Measurements from ENCODE around the gene RPL37. TPM values are rescaled to one million over a fixed set of nuclear protein-coding genes. Genes with fewer than 3 reads are reported as not detected.

The RPL37 gene
- polyA plus RNA-seq, 1 donor (not counting 4 experiments of a cell fraction or from before 2014, with no cell fraction given): 3,448 TPM

DNA sequence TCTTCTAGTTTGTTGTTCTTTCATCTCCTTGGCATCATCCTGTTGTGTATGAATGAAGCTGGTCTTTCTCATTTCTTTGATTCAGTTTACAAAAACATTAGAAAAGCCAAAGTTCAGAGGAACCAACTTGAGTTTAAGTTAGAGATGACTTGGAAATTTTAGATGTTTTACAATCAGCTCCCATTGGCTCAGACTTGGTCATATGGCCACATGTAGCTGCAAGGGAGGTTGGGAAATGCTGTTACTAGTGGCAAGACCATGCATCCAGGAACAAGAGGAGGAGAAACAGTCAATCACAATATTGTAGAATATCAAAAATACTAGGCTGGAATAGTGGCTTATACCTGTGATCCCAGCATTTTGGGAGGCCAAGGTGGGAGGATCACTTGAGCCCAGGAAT, 25.7 kb upstream of the RPL37 start:
- H4K20me1 ChIP-seq (ENCODE audit: control insufficient read depth, extremely low read depth, insufficient read depth, low read length): no peaks in the 10 kb centered on the region
- H3K4me3 ChIP-seq (ENCODE audit: control insufficient read depth in 2 of 3, extremely low read depth in 1 of 3, insufficient read depth in 2 of 3, low read depth in 1 of 3, low read length in 3 of 3): no peak overlapping the region
- no peak overlapping the region for H2AFZ ChIP-seq (ENCODE audit: control insufficient read depth, low read length)
- no peak overlapping the region for H3K27ac ChIP-seq (ENCODE audit: control insufficient read depth, insufficient read depth, low read length)
- FAIRE-seq (no peak), DNase-seq (ENCODE audit: low read depth, low spot score) (no peak)
- H3K9ac ChIP-seq (ENCODE audit: control insufficient read depth, extremely low read depth, insufficient read depth, low read length): no peak overlapping the region
- no peak overlapping the region for H3K4me2 ChIP-seq (ENCODE audit: control insufficient read depth, extremely low read depth, insufficient read depth, low read depth, low read length)
- no peaks in the 10 kb centered on the region for H3K27me3 ChIP-seq (ENCODE audit: control insufficient read depth, extremely low read depth, insufficient read depth, low read length)
- dilution Hi-C loops (cut with MboI; ENCODE audit: extremely low pct_ligation_motif_present, low sequenced_read_pairs): no loop called here
- no peaks in the 10 kb centered on the region for H3K9me1 ChIP-seq (ENCODE audit: control insufficient read depth, extremely low read depth, insufficient read depth, low read length)
- H3K9me3 ChIP-seq (ENCODE audit: control insufficient read depth, low read depth, low read length): no peaks in the 10 kb centered on the region
- no peaks in the 10 kb centered on the region for H3K79me2 ChIP-seq (ENCODE audit: control insufficient read depth, insufficient read depth, low read length)
- H3K36me3 ChIP-seq (ENCODE audit: control insufficient read depth in 2 of 2, extremely low read depth in 1 of 2, insufficient read depth in 2 of 2, low read length in 2 of 2): no peaks in the 10 kb centered on the region
- no peaks in the 10 kb centered on the region for H3K4me1 ChIP-seq (ENCODE audit: control insufficient read depth, extremely low read depth, insufficient read depth, low read length)
- no peak for TF ChIP-seq EZH2 (IDR thresholded peaks at IDR 0.05; ENCODE audit: low read length)
- TF ChIP-seq, protein P1, sequence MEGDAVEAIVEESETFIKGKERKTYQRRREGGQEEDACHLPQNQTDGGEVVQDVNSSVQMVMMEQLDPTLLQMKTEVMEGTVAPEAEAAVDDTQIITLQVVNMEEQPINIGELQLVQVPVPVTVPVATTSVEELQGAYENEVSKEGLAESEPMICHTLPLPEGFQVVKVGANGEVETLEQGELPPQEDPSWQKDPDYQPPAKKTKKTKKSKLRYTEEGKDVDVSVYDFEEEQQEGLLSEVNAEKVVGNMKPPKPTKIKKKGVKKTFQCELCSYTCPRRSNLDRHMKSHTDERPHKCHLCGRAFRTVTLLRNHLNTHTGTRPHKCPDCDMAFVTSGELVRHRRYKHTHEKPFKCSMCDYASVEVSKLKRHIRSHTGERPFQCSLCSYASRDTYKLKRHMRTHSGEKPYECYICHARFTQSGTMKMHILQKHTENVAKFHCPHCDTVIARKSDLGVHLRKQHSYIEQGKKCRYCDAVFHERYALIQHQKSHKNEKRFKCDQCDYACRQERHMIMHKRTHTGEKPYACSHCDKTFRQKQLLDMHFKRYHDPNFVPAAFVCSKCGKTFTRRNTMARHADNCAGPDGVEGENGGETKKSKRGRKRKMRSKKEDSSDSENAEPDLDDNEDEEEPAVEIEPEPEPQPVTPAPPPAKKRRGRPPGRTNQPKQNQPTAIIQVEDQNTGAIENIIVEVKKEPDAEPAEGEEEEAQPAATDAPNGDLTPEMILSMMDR (optimal IDR thresholded peaks at IDR 0.05 in 1 of 3, IDR thresholded peaks at IDR 0.05 in 1 of 3, conservative IDR thresholded peaks at IDR 0.05 in 1 of 3; ENCODE audit: extremely low read depth in 1 of 3, insufficient read depth in 2 of 3, low read length in 3 of 3): no peak

DNA sequence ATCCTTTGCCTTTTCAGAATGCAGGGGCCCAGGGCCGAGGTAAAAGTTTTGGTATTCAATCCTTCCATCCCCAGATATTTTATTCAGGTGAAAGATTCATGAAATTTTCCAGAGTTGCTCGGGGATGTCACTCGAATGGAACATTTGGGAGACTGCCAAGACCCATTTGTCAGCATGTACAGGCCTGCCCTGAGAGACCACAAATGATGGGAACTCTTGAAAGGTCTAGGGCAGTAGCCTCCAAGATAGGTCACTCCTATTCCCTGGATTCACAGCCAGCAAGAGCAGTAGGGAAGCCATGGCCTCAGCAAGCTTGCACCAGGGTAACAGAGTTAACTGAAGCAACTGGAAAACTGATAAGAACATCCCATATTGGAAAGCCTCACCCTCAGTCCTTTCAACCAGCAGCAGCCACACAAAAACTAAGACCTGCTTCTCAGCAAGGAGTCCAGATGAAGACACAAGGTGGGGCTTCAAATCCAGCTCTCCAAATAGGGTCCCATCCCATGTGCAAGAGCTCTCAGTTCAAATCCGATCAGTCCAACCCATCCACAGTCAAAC, 18.7 kb upstream of the RPL37 start:
- no peak overlapping the region for H3K9ac ChIP-seq (ENCODE audit: control insufficient read depth, extremely low read depth, insufficient read depth, low read length)
- no peak for DNase-seq (ENCODE audit: low read depth, low spot score)
- no peak overlapping the region for H2AFZ ChIP-seq (ENCODE audit: control insufficient read depth, low read length)
- no peaks in the 10 kb centered on the region for H3K79me2 ChIP-seq (ENCODE audit: control insufficient read depth, insufficient read depth, low read length)
- H3K27me3 ChIP-seq (ENCODE audit: control insufficient read depth, extremely low read depth, insufficient read depth, low read length): no peaks in the 10 kb centered on the region
- H3K4me2 ChIP-seq (ENCODE audit: control insufficient read depth, extremely low read depth, insufficient read depth, low read depth, low read length): no peak overlapping the region
- TF ChIP-seq, protein P1 (optimal IDR thresholded peaks at IDR 0.05 in 1 of 3, IDR thresholded peaks at IDR 0.05 in 1 of 3, conservative IDR thresholded peaks at IDR 0.05 in 1 of 3; ENCODE audit: extremely low read depth in 1 of 3, insufficient read depth in 2 of 3, low read length in 3 of 3): no peak
- no peak for TF ChIP-seq EZH2 (IDR thresholded peaks at IDR 0.05; ENCODE audit: low read length)
- dilution Hi-C loops (cut with MboI; ENCODE audit: extremely low pct_ligation_motif_present, low sequenced_read_pairs): no loop called here
- no peaks in the 10 kb centered on the region for H3K36me3 ChIP-seq (ENCODE audit: control insufficient read depth in 2 of 2, extremely low read depth in 1 of 2, insufficient read depth in 2 of 2, low read length in 2 of 2)
- no peaks in the 10 kb centered on the region for H3K9me3 ChIP-seq (ENCODE audit: control insufficient read depth, low read depth, low read length)
- no peak overlapping the region for H3K27ac ChIP-seq (ENCODE audit: control insufficient read depth, insufficient read depth, low read length)
- FAIRE-seq: no peak
- no peaks in the 10 kb centered on the region for H3K9me1 ChIP-seq (ENCODE audit: control insufficient read depth, extremely low read depth, insufficient read depth, low read length)
- H3K4me1 ChIP-seq (ENCODE audit: control insufficient read depth, extremely low read depth, insufficient read depth, low read length): no peaks in the 10 kb centered on the region
- no peak overlapping the region for H3K4me3 ChIP-seq (ENCODE audit: control insufficient read depth in 2 of 3, extremely low read depth in 1 of 3, insufficient read depth in 2 of 3, low read depth in 1 of 3, low read length in 3 of 3)
- no peaks in the 10 kb centered on the region for H4K20me1 ChIP-seq (ENCODE audit: control insufficient read depth, extremely low read depth, insufficient read depth, low read length)

Data from keratinocyte (primary cell).